Right lobe of liver (tissue), 6 donors: Measurements from ENCODE around the gene GLP1R. TPM values are rescaled to one million over a fixed set of nuclear protein-coding genes. Genes with fewer than 3 reads are reported as not detected.

Experiments used
- ATAC-seq, 4 donors: fragments of 200-7000 bp; cut with Tn5 transposase; one replicate each; pipeline ENCODE4 v1.9.1; 2020; ENCODE audit warnings: mild to moderate bottlenecking in 4 of 4, moderate library complexity in 4 of 4
- DNase-seq, 3 donors: peaks; one replicate each; pipeline ENCODE4 v3.0.0-alpha.2; 2020
- H3K27ac ChIP-seq, 3 donors: fragments of 200-600 bp; one replicate each; pipeline ENCODE4 v1.8.0; 2022
- H3K27me3 ChIP-seq, 2 donors: fragments of 200-600 bp; one replicate each; pipeline ENCODE4 v1.8.0; 2022
- H3K36me3 ChIP-seq, 4 donors: fragments of 200-600 bp; sonication (generic) in 1 of 4; one replicate each; pipeline versions ENCODE4 v1.5.1 to v1.8.0; 2017 to 2022; ENCODE audit warnings: control low read depth in 1 of 4
- H3K4me1 ChIP-seq, 4 donors: fragments of 200-600 bp; sonication (generic) in 1 of 4; one replicate each; pipeline versions ENCODE4 v1.5.1 to v1.8.0; 2017 to 2022; ENCODE audit warnings: control low read depth in 1 of 4
- H3K4me3 ChIP-seq, 3 donors: fragments of 200-600 bp; one replicate each; pipeline ENCODE4 v1.8.0; 2022
- H3K9me3 ChIP-seq, 4 donors: fragments of 200-600 bp; sonication (generic) in 1 of 4; one replicate each; pipeline versions ENCODE4 v1.5.1 to v1.8.0; 2017 to 2022; ENCODE audit warnings: control low read depth in 1 of 4
- CTCF ChIP-seq, 4 donors: fragments of 200-600 bp in 3 of 4; fragments of 450-650 bp in 1 of 4; IDR thresholded peaks; one replicate each; pipeline versions ENCODE4 v1.5.1 to v1.8.0; 2016 to 2022; ENCODE audit warnings: antibody characterized with exemption in 4 of 4, mild to moderate bottlenecking in 2 of 4
- POLR2A ChIP-seq: fragments of 450-650 bp; IDR thresholded peaks from one replicate; pipeline ENCODE4 v1.6.1; 2017; ENCODE audit warnings: antibody characterized with exemption, mild to moderate bottlenecking
- WGBS: methylation state at CpG from one replicate; pipeline ENCODE4 v1.1.6; 2018; ENCODE audit warnings: low coverage, low lambda C conversion rate; ENCODE audit not compliant: insufficient coverage; ENCODE audit errors: missing lambda C conversion rate; 5-methylcytosine and 5-hydroxymethylcytosine counted together
- intact Hi-C, 2 donors: fragments of 100-400 bp; cut with DNase I; formaldehyde crosslinking; loops; one replicate each; pipeline versions ENCODE4 v1.11.2 to v1.14.1; 2022
- total RNA-seq, 6 experiments: library from RNA; depleted of rRNA in 2 of 6; stranded (reverse); fragments of >200 nt in 2 of 6; fragmentation: NEBNext Ultra II Directional in 3 of 6; extraction: Animal tissue kit (Norgen Biotek cat#: 25700) in 3 of 6; gene quantifications; one replicate each; pipeline versions ENCODE4 v1.1.0 to v1.2.4, GENCODE V29; 2016 to 2023
- donor health status: DM: no; HTN: yes; CAD: no.
- donor health status: DM: no; HTN: no; CAD: no.
- donor health status: DM: no; HTN: no; CAD: no.
- donor health status: DM: no; HTN: yes; CAD: no.
- donor health status: DM: no; HTN: yes; CAD: no.

Gene GLP1R
- total RNA-seq, 6 experiments from 2014 or later = not detected

- no peak for TF ChIP-seq POLR2A
- no peak for TF ChIP-seq CTCF (IDR thresholded peaks at IDR 0.05)
- DNase-seq = peak in 1 of 3 donors; percentile 9
- H3K27ac ChIP-seq = no peak overlapping the region
- 63% methylated on average over 10 of the region's 17 CpGs for WGBS
- H3K36me3 ChIP-seq = no peaks in the 10 kb centered on the region
- ATAC-seq = no peak
- H3K4me3 ChIP-seq = no peak overlapping the region
- intact Hi-C loops = no loop called here
- no peaks in the 10 kb centered on the region for H3K4me1 ChIP-seq
- no peaks in the 10 kb centered on the region for H3K9me3 ChIP-seq
- no peaks in the 10 kb centered on the region for H3K27me3 ChIP-seq
Observed at GRCh38 chr6:39057251-39058155, 8.9 kb downstream of the GLP1R start.

- Histone ChIP-seq H3K4me1 (no peaks in the 10 kb centered on the region), H3K9me3 (no peaks in the 10 kb centered on the region), H3K27me3 (no peaks in the 10 kb centered on the region), H3K27ac (no peak overlapping the region), H3K36me3 (no peaks in the 10 kb centered on the region), H3K4me3 (no peak overlapping the region)
- intact Hi-C loops = no loop called here
- TF ChIP-seq CTCF (IDR thresholded peaks at IDR 0.05) (no peak), POLR2A (no peak)
- WGBS = 58% methylated on average over 4 of the region's 6 CpGs
- ATAC-seq = no peak
- DNase-seq = no peak
Observed at GRCh38 chr6:39058471-39059147, 10.0 kb downstream of the GLP1R start.

GRCh38 chr6:39059496-39060310 lies 11.1 kb downstream of the GLP1R start:
- TF ChIP-seq POLR2A = no peak
- no peak for TF ChIP-seq CTCF (IDR thresholded peaks at IDR 0.05)
- no peak for ATAC-seq
- Histone ChIP-seq H3K27ac (no peak overlapping the region), H3K4me1 (no peaks in the 10 kb centered on the region), H3K36me3 (no peaks in the 10 kb centered on the region), H3K27me3 (no peaks in the 10 kb centered on the region), H3K9me3 (no peaks in the 10 kb centered on the region), H3K4me3 (no peak overlapping the region)
- no peak for DNase-seq
- intact Hi-C loops = no loop called here
- WGBS = 65% methylated on average over 13 of the region's 14 CpGs

GRCh38 chr6:39060467-39061160 lies 12.0 kb downstream of the GLP1R start:
- Histone ChIP-seq H3K36me3 (no peaks in the 10 kb centered on the region), H3K4me3 (no peak overlapping the region), H3K9me3 (no peaks in the 10 kb centered on the region), H3K4me1 (no peaks in the 10 kb centered on the region), H3K27me3 (no peaks in the 10 kb centered on the region), H3K27ac (no peak overlapping the region)
- DNase-seq (no peak), ATAC-seq (no peak)
- intact Hi-C loops = no loop called here
- 83% methylated on average over 3 of the region's 7 CpGs for WGBS
- no peak for TF ChIP-seq CTCF (IDR thresholded peaks at IDR 0.05)
- no peak for TF ChIP-seq POLR2A
